HCT116 (cell line): ENCODE results near the gene OTOA. TPM values are rescaled to one million over a fixed set of nuclear protein-coding genes. Genes with fewer than 3 reads are reported as not detected.

Experiments used
- ATAC-seq: fragments of 200-7000 bp; cut with Tn5 transposase; 2 replicates; pipeline ENCODE4 v1.9.1; 2020; ENCODE audit warnings: mild to moderate bottlenecking, moderate library complexity
- BruUV-seq: library from RNA; stranded (reverse); fragments of 400-500 nt; replicated peaks from 2 replicates; lab custom pipeline; 2021; lab: Mats Ljungman, UMichigan
- CTCF ChIA-PET: fragments of 300-600 bp; sonication (Branson Sonifier 250); formaldehyde crosslinking; loops from one replicate; lab custom pipeline; 2021; ENCODE audit warnings: antibody characterized with exemption; lab: Charles Lee
- POLR2A ChIA-PET: fragments of 300-600, 350-600 bp; sonication (Branson Sonifier 250); formaldehyde crosslinking; loops from one replicate; lab custom pipeline; 2021; ENCODE audit warnings: antibody characterized with exemption; lab: Charles Lee
- RAD21 ChIA-PET, 2 experiments: fragments of 300-600 bp; sonication (Branson Sonifier 250); formaldehyde crosslinking; loops; one replicate each; lab custom pipeline; 2023; ENCODE audit warnings: low total read pairs in 2 of 2; ENCODE audit not compliant: uncharacterized antibody in 2 of 2, unreplicated experiment in 2 of 2, low non-redundant PET in 1 of 2; lab: Charles Lee
- DNase-seq: peaks from one replicate; pipeline ENCODE4 v3.0.0-alpha.2; 2010; ENCODE audit warnings: low read depth, low spot score
- H2AFZ ChIP-seq: fragments of 200-600 bp; shearing (Covaris generic), sonication (generic); 2 replicates; pipeline ENCODE4 v1.6.1; 2017; ENCODE audit warnings: low read depth, mixed run types, mixed read lengths, antibody characterized with exemption, low read length; ENCODE audit not compliant: poor library complexity, severe bottlenecking
- H3K27ac ChIP-seq: 2 replicates; pipeline ENCODE4 v1.5.1; 2012; ENCODE audit warnings: low read depth, low read length
- H3K27me3 ChIP-seq: fragments of 200-600 bp; sonication (generic); 2 replicates; pipeline ENCODE4 v1.6.1; 2016; ENCODE audit warnings: mixed run types, low read length, mixed read lengths; ENCODE audit not compliant: insufficient read depth
- H3K36me3 ChIP-seq, 2 experiments: fragments of 200-500 bp in 1 of 2; fragments of 200-600 bp in 1 of 2; sonication (Bioruptor generic) in 1 of 2; sonication (generic) in 1 of 2; 2 replicates each; pipeline versions ENCODE4 v1.5.1 to v1.6.1; 2014 to 2016; ENCODE audit warnings: low read length in 2 of 2, inconsistent platforms in 1 of 2, mixed read lengths in 1 of 2, mixed run types in 1 of 2; ENCODE audit not compliant: insufficient read depth in 2 of 2, control insufficient read depth in 1 of 2
- H3K4me1 ChIP-seq, 2 experiments: fragments of 200-600 bp in 1 of 2; sonication (generic) in 1 of 2; 2 replicates each; pipeline versions ENCODE4 v1.5.1 to v1.6.1; 2012 to 2017; ENCODE audit warnings: low read length in 2 of 2, inconsistent platforms in 1 of 2, mild to moderate bottlenecking in 1 of 2, mixed read lengths in 1 of 2, mixed run types in 1 of 2, moderate library complexity in 1 of 2; ENCODE audit not compliant: insufficient read depth in 2 of 2, control insufficient read depth in 1 of 2
- H3K4me2 ChIP-seq: fragments of 200-600 bp; sonication (generic); 2 replicates; pipeline ENCODE4 v1.6.1; 2017; ENCODE audit warnings: mixed run types, low read length, mixed read lengths
- H3K4me3 ChIP-seq, 2 experiments: fragments of 200-600 bp in 1 of 2; sonication (generic) in 1 of 2; replicated peaks in 1 of 2; 2 replicates each; pipeline ENCODE4 v1.5.1; 2011 to 2016; ENCODE audit warnings: low read length in 2 of 2, control low read depth in 1 of 2, low read depth in 1 of 2, mild to moderate bottlenecking in 1 of 2, mixed read lengths in 1 of 2, mixed run types in 1 of 2
- H3K79me2 ChIP-seq: fragments of 200-600 bp; sonication (generic); 2 replicates; pipeline ENCODE4 v1.6.1; 2017; ENCODE audit warnings: mild to moderate bottlenecking, mixed run types, low read length, moderate library complexity, mixed read lengths; ENCODE audit not compliant: insufficient read depth
- H3K9ac ChIP-seq: fragments of 200-600 bp; sonication (generic); 2 replicates; pipeline ENCODE4 v1.6.1; 2016; ENCODE audit warnings: low read length, mixed read lengths
- H3K9me2 ChIP-seq: fragments of 200-600 bp; sonication (generic), shearing (Covaris generic); 2 replicates; pipeline ENCODE4 v1.6.1; 2017; ENCODE audit warnings: mixed run types, mild to moderate bottlenecking, moderate library complexity; ENCODE audit not compliant: insufficient read depth
- H3K9me3 ChIP-seq, 2 experiments: fragments of 200-500 bp in 1 of 2; fragments of 200-600 bp in 1 of 2; sonication (Bioruptor generic) in 1 of 2; sonication (generic) in 1 of 2; 2 replicates each; pipeline ENCODE4 v1.6.1; 2014 to 2017; ENCODE audit warnings: low read length in 2 of 2, mixed read lengths in 2 of 2, inconsistent platforms in 1 of 2, low read depth in 1 of 2, mild to moderate bottlenecking in 1 of 2, mixed run types in 1 of 2, moderate library complexity in 1 of 2; ENCODE audit not compliant: control insufficient read depth in 1 of 2, insufficient read depth in 1 of 2
- H4K20me1 ChIP-seq: fragments of 200-600 bp; sonication (generic), shearing (Covaris generic); 2 replicates; pipeline ENCODE4 v1.6.1; 2017; ENCODE audit warnings: mixed run types, mild to moderate bottlenecking, moderate library complexity; ENCODE audit not compliant: insufficient read depth
- ATF3 ChIP-seq: IDR thresholded peaks from 2 replicates; pipeline ENCODE4 v1.6.1; 2012
- EZH2phosphoT487 ChIP-seq: fragments of 200-600 bp; IDR thresholded peaks from 2 replicates; pipeline ENCODE4 v1.6.1; 2018; ENCODE audit warnings: antibody characterized with exemption, borderline replicate concordance
- FOSL1 ChIP-seq: IDR thresholded peaks from 2 replicates; pipeline ENCODE4 v1.6.1; 2012; ENCODE audit warnings: low read depth
- JUND ChIP-seq: IDR thresholded peaks from 2 replicates; pipeline ENCODE4 v1.6.1; 2012
- MAX ChIP-seq: IDR thresholded peaks from 2 replicates; pipeline ENCODE4 v1.6.1; 2012
- POLR2A ChIP-seq: IDR thresholded peaks from 2 replicates; pipeline ENCODE4 v1.7.0; 2011; ENCODE audit warnings: borderline replicate concordance; ENCODE audit not compliant: insufficient read depth, insufficient read length; ENCODE audit errors: extremely low read depth
- POLR2AphosphoS5 ChIP-seq: IDR thresholded peaks from 2 replicates; pipeline ENCODE4 v1.6.1; 2011; ENCODE audit warnings: mild to moderate bottlenecking, low read depth, low read length, moderate library complexity
- RAD21 ChIP-seq: IDR thresholded peaks from 2 replicates; pipeline ENCODE4 v1.6.1; 2012; ENCODE audit warnings: low read depth, mild to moderate bottlenecking
- ZFX ChIP-seq: fragments of 450-650 bp; IDR thresholded peaks from 2 replicates; pipeline ENCODE4 v1.6.1; 2017
- ZNF274 ChIP-seq: fragments of 200-500 bp; sonication (Bioruptor generic); IDR thresholded peaks from 2 replicates; pipeline ENCODE4 v1.6.1; 2014; ENCODE audit warnings: mild to moderate bottlenecking, low read depth, low read length, inconsistent platforms
- intact Hi-C: fragments of 100-400 bp; cut with micrococcal nuclease; formaldehyde crosslinking; loops from 2 replicates; pipeline ENCODE4 v1.10.0; 2022
- total RNA-seq: library from RNA; stranded (reverse); gene quantifications from one replicate; pipeline ENCODE4 v1.2.1, GENCODE V29; 2021; ENCODE audit not compliant: unreplicated experiment

Gene OTOA
- total RNA-seq, 1 experiment from 2014 or later, result not detected

GRCh38 chr16:21704266-21704665 is 40.5 kb downstream of the OTOA start (continued):
- TF ChIP-seq POLR2AphosphoS5 (no peak), RAD21 (no peak), EZH2phosphoT487 (no peak), JUND (no peak)

- Histone ChIP-seq H3K9me2 (no peaks in the 10 kb centered on the region), H3K27me3 (no peaks in the 10 kb centered on the region), H3K36me3 (no peaks in the 10 kb centered on the region), H3K9me3 (no peaks in the 10 kb centered on the region), H2AFZ (no peak overlapping the region), H3K79me2 (no peaks in the 10 kb centered on the region), H3K27ac (no peak overlapping the region), H3K4me2 (no peak overlapping the region), H3K4me1 (0 out of 4 replicates have a peak, but pooled peaks cover 0 to 2% of the 10 kb centered on the region in 2 experiments), H4K20me1 (no peaks in the 10 kb centered on the region), H3K4me3 (no peak overlapping the region), H3K9ac (no peak overlapping the region)
- ATAC-seq, result no peak
- RAD21 ChIA-PET, result no interaction called here
- POLR2A ChIA-PET, result no interaction called here
- no peak for DNase-seq
- TF ChIP-seq MAX (no peak), ZFX (no peak), ZNF274 (no peak), FOSL1 (no peak), ATF3 (no peak), POLR2A (no peak)
- CTCF ChIA-PET, result no interaction called here
- intact Hi-C loops, result no loop called here
- no TSS peak for BruUV-seq
Measured at GRCh38 chr16:21704733-21705132, 41.0 kb downstream of the OTOA start.
